Stimulated activated memory B cell treated with anti-CD40 and anti-IgM and Interleukin-4, amounts not matched to agents 10 μg/mL and 1 μg/mL and 100 μg/mL, for 72 hours (primary cell): ENCODE measurements around the gene GATAD2B.

Experiments
- ATAC-seq: fragments of 150-1000 bp; cut with Tn5 transposase; 2 replicates; pipeline ENCODE4 v1.10.0; 2021
- H3K27ac Mint-ChIP-seq: one replicate; pipeline ENCODE4 v1.8.0; 2022; ENCODE audit warnings: mild to moderate bottlenecking, mixed read lengths
- H3K27me3 Mint-ChIP-seq: one replicate; pipeline ENCODE4 v1.8.0; 2022; ENCODE audit warnings: mixed read lengths
- H3K36me3 Mint-ChIP-seq: one replicate; pipeline ENCODE4 v1.8.0; 2022; ENCODE audit warnings: mixed read lengths
- H3K4me1 Mint-ChIP-seq: one replicate; pipeline ENCODE4 v1.8.0; 2022; ENCODE audit warnings: mixed read lengths
- H3K4me3 Mint-ChIP-seq: one replicate; pipeline ENCODE4 v1.8.0; 2022; ENCODE audit warnings: mild to moderate bottlenecking, moderate library complexity, mixed read lengths
- H3K9me3 Mint-ChIP-seq: one replicate; pipeline ENCODE4 v1.8.0; 2022; ENCODE audit warnings: mixed read lengths

The GATAD2B gene

GRCh38 chr1:153796786-153797659, 125.7 kb downstream of the GATAD2B start:
- peaks cover 50% of the 10 kb centered on the region for H3K4me1 Mint-ChIP-seq
- no peaks in the 10 kb centered on the region for H3K36me3 Mint-ChIP-seq
- H3K4me3 Mint-ChIP-seq, result no peak overlapping the region
- ATAC-seq, result peak; percentile 79
- H3K9me3 Mint-ChIP-seq, result no peaks in the 10 kb centered on the region
- no peaks in the 10 kb centered on the region for H3K27me3 Mint-ChIP-seq
- H3K27ac Mint-ChIP-seq, result peak overlapping the region; percentile 65

- Mint-ChIP-seq H3K27me3 (no peaks in the 10 kb centered on the region), H3K9me3 (no peaks in the 10 kb centered on the region), H3K4me1 (peaks cover 55% of the 10 kb centered on the region), H3K27ac (no peak overlapping the region), H3K36me3 (no peaks in the 10 kb centered on the region), H3K4me3 (no peak overlapping the region)
- no peak for ATAC-seq
These were observed 126.6 kb downstream of the GATAD2B start for GRCh38 chr1:153795934-153796785.

- H3K4me3 Mint-ChIP-seq, result no peak overlapping the region
- ATAC-seq, result no peak
- no peaks in the 10 kb centered on the region for H3K36me3 Mint-ChIP-seq
- peaks cover 58% of the 10 kb centered on the region for H3K4me1 Mint-ChIP-seq
- H3K27ac Mint-ChIP-seq, result peak overlapping the region; percentile 36
- no peaks in the 10 kb centered on the region for H3K9me3 Mint-ChIP-seq
- no peaks in the 10 kb centered on the region for H3K27me3 Mint-ChIP-seq
These were observed 127.4 kb downstream of the GATAD2B start for GRCh38 chr1:153795330-153795837.

- ATAC-seq, result no peak
- no peaks in the 10 kb centered on the region for H3K9me3 Mint-ChIP-seq
- H3K4me3 Mint-ChIP-seq, result no peak overlapping the region
- H3K27me3 Mint-ChIP-seq, result no peaks in the 10 kb centered on the region
- peak overlapping the region; percentile 36 for H3K27ac Mint-ChIP-seq
- H3K36me3 Mint-ChIP-seq, result no peaks in the 10 kb centered on the region
- peaks cover 59% of the 10 kb centered on the region for H3K4me1 Mint-ChIP-seq
These were observed 128.0 kb downstream of the GATAD2B start for GRCh38 chr1:153794624-153795329.

- Mint-ChIP-seq H3K9me3 (no peaks in the 10 kb centered on the region), H3K4me3 (no peak overlapping the region), H3K27me3 (no peaks in the 10 kb centered on the region), H3K27ac (peak overlapping the region; percentile 36), H3K4me1 (peaks cover 65% of the 10 kb centered on the region), H3K36me3 (no peaks in the 10 kb centered on the region)
- ATAC-seq, result no peak
These were observed 128.7 kb downstream of the GATAD2B start for GRCh38 chr1:153793973-153794615.

GRCh38 chr1:153793261-153793972, 129.4 kb downstream of the GATAD2B start:
- ATAC-seq, result no peak
- Mint-ChIP-seq H3K27me3 (no peaks in the 10 kb centered on the region), H3K4me3 (no peak overlapping the region), H3K27ac (peak overlapping the region; percentile 87), H3K4me1 (peaks cover 64% of the 10 kb centered on the region), H3K36me3 (no peaks in the 10 kb centered on the region), H3K9me3 (no peaks in the 10 kb centered on the region)

- peaks cover 61% of the 10 kb centered on the region for H3K4me1 Mint-ChIP-seq
- H3K9me3 Mint-ChIP-seq, result no peaks in the 10 kb centered on the region
- H3K27ac Mint-ChIP-seq, result peak overlapping the region; percentile 87
- no peaks in the 10 kb centered on the region for H3K27me3 Mint-ChIP-seq
- no peak overlapping the region for H3K4me3 Mint-ChIP-seq
- ATAC-seq, result no peak
- no peaks in the 10 kb centered on the region for H3K36me3 Mint-ChIP-seq
These were observed 130.1 kb downstream of the GATAD2B start for GRCh38 chr1:153792631-153793041.

GRCh38 chr1:153791648-153792253, 131.0 kb downstream of the GATAD2B start:
- ATAC-seq, result peak; percentile 29
- no peaks in the 10 kb centered on the region for H3K27me3 Mint-ChIP-seq
- no peaks in the 10 kb centered on the region for H3K36me3 Mint-ChIP-seq
- peak overlapping the region; percentile 68 for H3K4me3 Mint-ChIP-seq
- peaks cover 52% of the 10 kb centered on the region for H3K4me1 Mint-ChIP-seq
- H3K27ac Mint-ChIP-seq, result peak overlapping the region; percentile 87
- H3K9me3 Mint-ChIP-seq, result no peaks in the 10 kb centered on the region

GRCh38 chr1:153790966-153791647, 131.7 kb downstream of the GATAD2B start:
- ATAC-seq, result peak; percentile 97
- H3K4me3 Mint-ChIP-seq, result peak overlapping the region; percentile 68
- H3K36me3 Mint-ChIP-seq, result no peaks in the 10 kb centered on the region
- peaks cover 47% of the 10 kb centered on the region for H3K4me1 Mint-ChIP-seq
- peak overlapping the region; percentile 87 for H3K27ac Mint-ChIP-seq
- H3K27me3 Mint-ChIP-seq, result no peaks in the 10 kb centered on the region
- H3K9me3 Mint-ChIP-seq, result no peaks in the 10 kb centered on the region

- Mint-ChIP-seq H3K27me3 (no peaks in the 10 kb centered on the region), H3K4me1 (peaks cover 53% of the 10 kb centered on the region), H3K9me3 (no peaks in the 10 kb centered on the region), H3K27ac (peak overlapping the region; percentile 87), H3K36me3 (no peaks in the 10 kb centered on the region), H3K4me3 (peak overlapping the region; percentile 68)
- peak; percentile 32 for ATAC-seq
These were observed 132.3 kb downstream of the GATAD2B start for GRCh38 chr1:153790313-153790965.

GRCh38 chr1:153789478-153790034, 133.2 kb downstream of the GATAD2B start:
- Mint-ChIP-seq H3K4me3 (peak overlapping the region; percentile 68), H3K4me1 (peaks cover 60% of the 10 kb centered on the region), H3K36me3 (no peaks in the 10 kb centered on the region), H3K27ac (peak overlapping the region; percentile 87), H3K9me3 (no peaks in the 10 kb centered on the region), H3K27me3 (no peaks in the 10 kb centered on the region)
- no peak for ATAC-seq

GRCh38 chr1:153786038-153786790, 136.6 kb downstream of the GATAD2B start:
- H3K27ac Mint-ChIP-seq, result peak overlapping the region; percentile 48
- H3K9me3 Mint-ChIP-seq, result no peaks in the 10 kb centered on the region
- H3K27me3 Mint-ChIP-seq, result no peaks in the 10 kb centered on the region
- no peaks in the 10 kb centered on the region for H3K36me3 Mint-ChIP-seq
- H3K4me1 Mint-ChIP-seq, result peaks cover 45% of the 10 kb centered on the region
- H3K4me3 Mint-ChIP-seq, result no peak overlapping the region
- ATAC-seq, result no peak
